ENCODE data around the gene ZNF75A.

DNA sequence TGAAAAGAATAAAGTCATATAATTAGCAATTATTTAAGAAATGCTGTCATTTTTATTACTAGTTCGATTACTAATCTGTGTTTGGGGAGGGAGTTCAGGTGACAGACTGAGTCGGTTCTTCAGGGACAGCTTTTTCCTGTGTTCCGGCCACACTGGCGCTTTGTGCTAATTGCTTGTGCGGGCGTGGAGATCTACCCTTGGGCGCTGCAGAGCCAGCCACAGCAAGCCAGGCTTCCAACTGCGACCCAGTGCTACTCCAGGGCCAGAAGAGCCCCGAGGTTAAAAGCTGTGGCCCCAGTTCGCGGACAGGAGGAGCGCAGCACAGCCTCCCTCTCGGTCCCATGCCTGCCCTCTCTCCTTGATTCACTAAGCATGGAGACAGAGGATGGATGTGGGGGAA lies 43.9 kb downstream of the ZNF75A start:
- TF ChIP-seq EZH2 (optimal IDR thresholded peaks at IDR 0.05; ENCODE audit: low read depth, low read length) = no peak
- TF ChIP-seq, protein P1, sequence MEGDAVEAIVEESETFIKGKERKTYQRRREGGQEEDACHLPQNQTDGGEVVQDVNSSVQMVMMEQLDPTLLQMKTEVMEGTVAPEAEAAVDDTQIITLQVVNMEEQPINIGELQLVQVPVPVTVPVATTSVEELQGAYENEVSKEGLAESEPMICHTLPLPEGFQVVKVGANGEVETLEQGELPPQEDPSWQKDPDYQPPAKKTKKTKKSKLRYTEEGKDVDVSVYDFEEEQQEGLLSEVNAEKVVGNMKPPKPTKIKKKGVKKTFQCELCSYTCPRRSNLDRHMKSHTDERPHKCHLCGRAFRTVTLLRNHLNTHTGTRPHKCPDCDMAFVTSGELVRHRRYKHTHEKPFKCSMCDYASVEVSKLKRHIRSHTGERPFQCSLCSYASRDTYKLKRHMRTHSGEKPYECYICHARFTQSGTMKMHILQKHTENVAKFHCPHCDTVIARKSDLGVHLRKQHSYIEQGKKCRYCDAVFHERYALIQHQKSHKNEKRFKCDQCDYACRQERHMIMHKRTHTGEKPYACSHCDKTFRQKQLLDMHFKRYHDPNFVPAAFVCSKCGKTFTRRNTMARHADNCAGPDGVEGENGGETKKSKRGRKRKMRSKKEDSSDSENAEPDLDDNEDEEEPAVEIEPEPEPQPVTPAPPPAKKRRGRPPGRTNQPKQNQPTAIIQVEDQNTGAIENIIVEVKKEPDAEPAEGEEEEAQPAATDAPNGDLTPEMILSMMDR (IDR thresholded peaks at IDR 0.05; ENCODE audit: low read length) = no peak
- TF ChIP-seq EZH2phosphoT487 (IDR thresholded peaks at IDR 0.05; ENCODE audit: low read length) = no peak
